KBM-7 (cell line): ENCODE data around the gene IL25.

Experiments
- DNase-seq: peaks from one replicate; pipeline ENCODE4 v3.0.0-alpha.2; 2015
- in situ Hi-C: fragments of 300-500 bp; cut with MboI; formaldehyde crosslinking; loops from 2 replicates; pipeline ENCODE4 v1.14.3; 2020; ENCODE audit warnings: low sequenced_read_pairs, low pct_unique_long_range_greater_than_20kb, mixed read lengths

IL25 gene

DNA sequence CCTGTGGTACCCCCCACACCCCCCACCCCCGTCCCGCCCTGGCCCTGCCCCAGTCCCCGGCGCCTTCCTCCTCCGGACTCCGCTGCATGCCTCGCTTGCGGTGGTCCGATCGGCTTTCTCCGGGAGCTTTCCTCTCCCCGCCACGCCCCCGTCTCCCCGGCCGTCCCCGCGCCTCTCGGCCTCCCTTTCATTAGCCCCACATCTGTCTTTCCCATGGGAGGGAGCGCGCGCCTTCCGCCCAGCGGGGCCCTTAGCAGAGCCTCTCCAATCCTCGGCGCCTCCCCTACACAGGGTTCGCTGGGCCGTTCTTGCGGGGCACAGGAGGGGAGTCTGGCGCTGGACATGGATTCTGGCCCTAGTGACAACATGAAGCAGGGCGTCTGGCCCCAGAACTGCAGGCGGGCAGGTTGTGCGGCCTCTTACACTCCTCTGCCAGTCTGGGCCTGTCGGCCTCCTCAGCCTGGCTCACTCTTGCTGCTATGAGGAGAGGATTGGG lies 6.1 kb upstream of the IL25 start:
- no peak for DNase-seq
- in situ Hi-C loops = no loop called here

DNA sequence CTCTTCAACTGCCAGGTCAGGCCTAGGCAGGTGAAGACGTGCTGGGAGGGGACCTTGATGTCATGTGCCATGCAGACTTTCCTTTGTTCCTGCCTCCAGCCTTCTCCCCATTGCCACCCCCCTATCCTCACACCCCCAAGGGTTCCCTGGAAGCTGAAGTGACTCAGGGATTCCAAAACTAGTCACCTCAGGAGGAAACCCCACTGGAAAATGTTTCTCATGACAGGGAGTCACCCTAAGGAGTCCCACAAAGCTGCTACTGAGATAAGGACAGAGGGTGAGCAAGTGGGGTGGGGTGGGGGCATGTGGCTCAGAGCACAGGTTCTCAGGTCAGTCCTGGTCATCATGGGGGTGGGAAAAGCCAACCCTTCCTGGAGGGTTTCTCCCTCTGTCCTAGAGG lies 2.4 kb upstream of the IL25 start:
- DNase-seq = no peak
- in situ Hi-C loops = no loop called here

DNA sequence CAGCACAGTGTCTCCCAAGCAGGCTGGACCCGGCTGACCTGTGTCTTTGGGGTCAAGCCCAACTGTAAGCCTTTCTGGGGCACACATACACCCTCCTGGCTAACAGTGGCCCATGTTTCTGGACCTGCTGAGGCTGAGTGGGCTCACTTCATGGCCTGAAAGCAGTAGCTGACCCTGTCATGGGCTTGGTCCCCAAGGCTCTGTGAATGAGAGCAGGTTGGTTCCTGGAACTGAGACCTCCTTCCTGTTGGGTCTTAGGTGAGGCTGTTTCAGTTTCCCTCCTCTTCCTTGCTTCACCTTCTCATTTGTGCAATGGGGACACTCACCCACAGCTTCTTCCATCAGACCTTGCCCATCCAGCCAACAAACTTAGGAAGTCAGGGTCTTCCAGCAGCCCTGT lies 744 bp upstream of the IL25 start:
- no peak for DNase-seq
- in situ Hi-C loops = no loop called here

DNA sequence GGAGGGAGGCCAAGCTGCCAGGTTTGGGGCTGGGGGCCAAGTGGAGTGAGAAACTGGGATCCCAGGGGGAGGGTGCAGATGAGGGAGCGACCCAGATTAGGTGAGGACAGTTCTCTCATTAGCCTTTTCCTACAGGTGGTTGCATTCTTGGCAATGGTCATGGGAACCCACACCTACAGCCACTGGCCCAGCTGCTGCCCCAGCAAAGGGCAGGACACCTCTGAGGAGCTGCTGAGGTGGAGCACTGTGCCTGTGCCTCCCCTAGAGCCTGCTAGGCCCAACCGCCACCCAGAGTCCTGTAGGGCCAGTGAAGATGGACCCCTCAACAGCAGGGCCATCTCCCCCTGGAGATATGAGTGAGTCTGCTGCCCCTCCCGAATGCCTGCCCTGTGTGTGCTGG lies 432 bp downstream of the IL25 start:
- DNase-seq = no peak
- in situ Hi-C loops = no loop called here

DNA sequence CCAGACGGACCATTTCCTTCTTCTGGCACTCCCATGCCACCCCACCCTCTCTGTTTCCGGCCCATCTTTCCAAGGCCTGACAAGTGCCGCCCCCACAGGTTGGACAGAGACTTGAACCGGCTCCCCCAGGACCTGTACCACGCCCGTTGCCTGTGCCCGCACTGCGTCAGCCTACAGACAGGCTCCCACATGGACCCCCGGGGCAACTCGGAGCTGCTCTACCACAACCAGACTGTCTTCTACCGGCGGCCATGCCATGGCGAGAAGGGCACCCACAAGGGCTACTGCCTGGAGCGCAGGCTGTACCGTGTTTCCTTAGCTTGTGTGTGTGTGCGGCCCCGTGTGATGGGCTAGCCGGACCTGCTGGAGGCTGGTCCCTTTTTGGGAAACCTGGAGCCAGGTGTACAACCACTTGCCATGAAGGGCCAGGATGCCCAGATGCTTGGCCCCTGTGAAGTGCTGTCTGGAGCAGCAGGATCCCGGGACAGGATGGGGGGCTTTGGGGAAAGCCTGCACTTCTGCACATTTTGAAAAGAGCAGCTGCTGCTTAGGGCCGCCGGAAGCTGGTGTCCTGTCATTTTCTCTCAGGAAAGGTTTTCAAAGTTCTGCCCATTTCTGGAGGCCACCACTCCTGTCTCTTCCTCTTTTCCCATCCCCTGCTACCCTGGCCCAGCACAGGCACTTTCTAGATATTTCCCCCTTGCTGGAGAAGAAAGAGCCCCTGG lies 3.1 kb downstream of the IL25 start:
- no peak for DNase-seq
- in situ Hi-C loops = no loop called here

DNA sequence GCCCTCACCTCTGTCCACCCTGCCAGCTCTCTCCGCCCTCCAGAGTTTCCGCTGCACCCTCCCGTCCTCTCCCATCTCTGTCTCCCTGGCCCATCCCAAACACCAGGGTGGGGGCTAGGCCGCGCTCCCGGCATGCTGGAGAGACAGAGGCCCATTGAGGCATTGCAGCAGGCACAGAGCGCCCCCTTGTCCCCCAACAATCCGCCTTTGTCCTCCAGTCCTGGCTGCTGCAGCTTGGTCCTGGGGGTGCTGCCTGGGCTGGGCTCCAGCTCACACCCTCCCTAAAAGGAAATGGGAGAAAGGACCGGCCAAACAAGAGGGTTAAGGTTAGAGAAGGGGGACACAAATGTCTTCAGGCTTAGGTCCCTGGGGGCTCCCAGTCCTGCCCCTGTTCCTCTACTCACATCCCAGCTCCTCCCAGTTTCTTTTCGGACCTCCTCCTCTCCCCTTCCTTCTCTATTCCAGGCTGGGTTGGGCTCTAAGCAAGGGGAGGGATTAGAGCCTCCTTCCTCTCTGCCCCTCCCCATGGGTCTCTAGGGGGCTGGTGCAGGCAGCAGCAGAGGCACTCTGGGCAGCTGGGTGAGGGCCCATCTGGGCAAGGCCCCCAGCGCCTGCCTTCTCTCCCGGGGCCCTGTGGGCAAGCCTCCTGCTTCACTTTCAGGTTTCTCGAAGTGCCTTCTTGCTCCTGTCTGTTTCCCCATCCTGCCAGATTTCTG lies 4.0 kb downstream of the IL25 start, which contains the start of gene CMTM5:
CMTM5 (plus strand) TSS at position 565 of the 716 bp plus-strand sequence. CDS start 206 bp downstream, outside the sequence.
- in situ Hi-C loops = no loop called here
- peak; percentile 4 for DNase-seq

DNA sequence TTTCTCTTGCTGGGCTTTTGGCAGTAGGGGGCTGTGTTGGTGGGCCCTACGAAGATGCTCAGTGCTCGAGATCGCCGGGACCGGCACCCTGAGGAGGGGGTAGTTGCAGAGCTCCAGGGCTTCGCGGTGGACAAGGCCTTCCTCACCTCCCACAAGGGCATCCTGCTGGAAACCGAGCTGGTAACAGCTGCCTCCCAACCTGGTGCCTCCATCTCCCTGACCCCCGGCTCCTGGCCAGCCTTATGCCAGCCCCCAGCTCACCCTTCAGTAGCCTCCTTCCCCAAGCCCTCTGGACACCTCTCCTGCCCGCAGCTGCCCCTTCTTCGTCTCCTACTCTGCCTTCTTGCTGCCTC lies 4.6 kb downstream of the IL25 start:
- DNase-seq = no peak
- in situ Hi-C loops = no loop called here

DNA sequence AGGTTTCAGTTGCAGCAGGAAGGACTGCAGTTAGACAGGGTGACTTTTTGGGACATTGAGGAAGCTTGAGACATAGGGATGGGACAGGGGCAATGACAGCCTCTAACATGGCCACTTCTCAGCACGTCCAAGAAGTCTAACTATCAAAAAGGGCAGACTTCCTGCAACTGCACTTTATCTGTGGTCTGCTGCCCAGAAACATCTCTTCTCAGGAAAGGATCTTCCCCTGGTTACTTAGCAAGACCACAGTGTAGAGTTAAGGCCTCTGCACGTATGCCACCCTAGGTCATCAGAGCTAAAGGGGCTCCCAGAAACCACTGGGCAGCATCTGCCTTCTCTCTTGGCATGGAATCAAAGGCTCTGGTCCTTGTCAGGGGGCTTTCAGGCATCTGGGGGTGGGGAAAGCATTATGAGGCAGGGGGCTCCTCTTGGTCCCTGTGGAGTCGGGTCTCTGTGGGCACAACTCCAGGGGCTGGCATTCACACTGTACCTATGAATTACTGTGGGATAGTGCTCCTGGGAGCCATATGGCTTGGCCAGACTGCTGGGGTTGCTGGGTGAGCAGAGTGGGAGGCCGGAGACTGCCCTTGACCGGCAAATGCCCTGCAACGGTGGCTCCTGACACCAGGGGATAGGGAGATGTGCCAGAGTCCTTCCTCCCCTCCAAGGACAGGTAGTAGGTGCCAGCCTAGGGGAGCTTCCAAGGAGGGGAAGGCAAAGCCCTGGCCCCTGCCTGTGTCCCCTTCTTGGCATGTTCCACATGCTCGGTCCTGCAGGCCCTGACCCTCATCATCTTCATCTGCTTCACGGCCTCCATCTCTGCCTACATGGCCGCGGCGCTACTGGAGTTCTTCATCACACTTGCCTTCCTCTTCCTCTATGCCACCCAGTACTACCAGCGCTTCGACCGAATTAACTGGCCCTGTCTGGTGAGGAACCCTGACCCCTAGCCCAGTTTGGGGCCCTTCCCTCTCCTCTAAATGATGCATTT lies 5.3 kb downstream of the IL25 start:
- DNase-seq = no peak
- in situ Hi-C loops = no loop called here

DNA sequence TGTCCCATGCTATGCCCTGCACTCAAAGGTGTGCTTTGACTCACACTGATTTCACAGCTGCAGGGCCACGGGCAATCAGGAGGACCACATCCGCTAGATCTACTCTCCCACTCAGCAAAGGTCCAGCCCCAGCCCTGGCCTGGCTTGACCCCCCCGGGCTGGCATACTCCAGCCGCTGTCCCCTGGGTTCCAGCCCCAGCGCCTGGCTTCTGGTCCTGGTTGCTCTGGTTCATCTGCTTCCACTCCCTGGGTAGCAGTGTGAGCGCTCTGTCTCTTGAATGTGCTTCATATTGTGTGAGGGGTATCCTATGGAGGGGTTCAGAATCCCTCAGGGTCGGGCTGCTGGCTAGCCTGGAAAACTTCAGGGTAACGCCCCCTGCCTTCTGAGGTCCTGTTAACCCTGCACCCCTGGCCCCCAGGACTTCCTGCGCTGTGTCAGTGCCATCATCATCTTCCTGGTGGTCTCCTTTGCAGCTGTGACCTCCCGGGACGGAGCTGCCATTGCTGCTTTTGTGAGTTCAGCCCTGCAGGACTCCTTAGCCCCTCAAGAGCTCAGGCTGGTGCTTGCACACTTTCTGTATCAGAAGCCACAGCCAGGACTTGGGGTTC lies 6.1 kb downstream of the IL25 start:
- DNase-seq = no peak
- in situ Hi-C loops = no loop called here

DNA sequence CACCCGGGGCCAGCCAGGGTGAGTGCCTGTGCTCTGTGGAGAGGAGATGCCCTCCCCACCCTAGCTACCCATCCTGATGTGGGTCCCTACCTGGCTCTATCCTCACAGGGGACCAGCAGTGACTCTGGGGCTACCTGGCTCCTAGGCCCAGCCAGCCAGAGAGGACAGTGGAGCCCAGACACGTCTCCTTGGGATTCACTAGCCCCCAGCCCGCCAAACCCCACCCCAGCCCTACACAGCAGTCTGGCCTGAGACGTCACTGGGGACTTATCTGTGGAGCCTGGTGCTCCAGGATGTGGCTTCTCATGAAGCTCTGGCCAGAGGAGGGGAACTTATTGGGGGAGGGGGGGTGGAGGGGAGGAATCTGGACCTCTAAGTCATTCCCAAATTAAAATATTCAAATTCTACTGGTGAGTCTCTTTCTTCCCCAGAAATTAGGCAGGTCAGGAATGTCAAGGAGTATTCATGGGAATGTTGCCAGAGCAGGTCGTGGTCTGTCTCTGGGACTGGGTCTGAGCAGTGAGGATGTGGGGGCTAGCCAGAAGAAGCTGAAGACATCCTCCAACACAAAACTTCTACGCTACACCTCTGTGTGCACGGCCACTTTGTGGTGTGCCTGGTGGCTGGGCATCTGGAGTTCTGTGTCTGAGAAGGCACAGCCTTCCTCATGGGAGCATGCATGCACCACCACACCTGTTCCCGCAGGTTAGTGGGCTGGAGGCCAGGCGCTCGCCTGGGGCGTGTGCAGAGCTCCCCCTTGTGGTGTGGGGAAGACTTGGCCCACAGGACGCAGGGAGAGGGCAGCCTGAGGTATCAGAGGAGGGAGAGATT lies 7.0 kb downstream of the IL25 start:
- peak; percentile 51 for DNase-seq
- in situ Hi-C loops = no loop called here

DNA sequence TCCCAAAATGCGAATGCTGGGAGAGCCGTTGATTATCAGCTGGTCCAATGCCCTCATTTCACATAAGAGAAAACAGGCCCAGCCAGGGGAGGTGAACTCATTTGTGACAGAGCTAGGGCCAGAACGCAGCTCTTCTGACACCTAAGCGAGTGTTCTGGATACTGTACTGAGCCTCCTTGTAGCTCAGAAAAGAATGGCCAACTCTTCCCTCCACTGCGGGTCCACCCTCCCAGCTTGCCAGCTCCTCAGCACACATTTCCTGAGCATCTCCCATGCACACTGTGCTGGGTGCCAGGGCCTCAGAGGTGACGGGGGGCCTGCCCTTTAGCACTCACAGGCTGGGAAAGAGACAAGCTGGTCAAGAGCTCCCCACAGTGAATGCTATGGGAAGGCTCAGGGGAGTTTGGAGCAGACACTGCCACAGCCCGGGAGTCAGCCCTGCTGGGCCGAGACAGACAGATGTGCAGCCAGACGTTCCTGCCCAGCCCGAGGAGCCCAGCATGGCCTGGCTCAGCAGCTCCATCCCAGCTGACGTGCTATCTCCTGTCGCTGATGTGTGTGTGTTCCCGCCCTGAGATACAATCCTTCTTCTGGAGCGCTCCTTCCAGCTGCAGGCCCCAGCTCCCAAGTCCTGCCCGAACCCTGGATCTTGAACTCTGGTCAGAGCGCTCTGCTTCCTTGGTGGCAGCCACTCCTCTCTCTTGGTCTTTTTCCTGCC lies 7.7 kb downstream of the IL25 start:
- in situ Hi-C loops = no loop called here
- DNase-seq = no peak

DNA sequence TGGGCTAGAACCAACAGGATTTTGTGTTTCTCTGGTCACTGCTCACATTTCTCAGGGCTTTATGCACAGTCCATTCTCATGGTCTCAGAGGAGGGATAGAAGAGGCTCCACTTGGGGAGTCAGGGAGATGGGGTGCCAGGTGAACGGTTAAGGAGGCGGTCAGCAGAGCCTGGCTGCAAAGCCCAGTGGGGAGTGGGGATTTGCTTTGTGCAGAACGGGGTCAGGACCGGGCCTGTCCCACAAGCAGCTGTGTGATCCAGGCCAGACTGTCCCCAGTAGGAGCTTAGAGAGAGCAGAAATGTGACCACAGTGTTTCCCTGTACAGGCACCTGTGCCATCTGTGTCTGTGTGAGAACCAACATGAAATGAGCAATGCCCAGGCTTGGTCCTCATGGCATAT lies 8.4 kb downstream of the IL25 start:
- DNase-seq = no peak
- in situ Hi-C loops = no loop called here

DNA sequence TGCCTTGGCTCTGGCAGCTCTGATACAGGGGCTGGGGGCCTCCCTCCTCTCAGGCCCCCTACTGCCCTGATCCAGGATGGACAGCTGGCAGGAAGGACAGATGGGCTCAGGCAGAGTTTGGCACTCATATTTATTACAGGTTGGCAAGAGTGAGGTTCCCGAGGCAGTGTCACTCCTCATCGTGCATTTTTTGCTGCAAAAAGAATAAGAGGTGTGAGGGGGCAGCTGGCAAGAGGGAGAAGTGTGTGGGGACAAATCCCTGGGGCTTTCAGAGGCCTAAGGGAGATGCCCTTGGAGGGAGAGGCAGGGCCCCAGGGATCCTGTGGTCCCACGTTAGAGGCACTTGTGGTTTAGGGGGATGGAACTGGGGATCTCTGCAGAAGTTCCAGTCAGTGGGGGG lies 9.3 kb downstream of the IL25 start:
- DNase-seq = no peak
- in situ Hi-C loops = no loop called here

DNA sequence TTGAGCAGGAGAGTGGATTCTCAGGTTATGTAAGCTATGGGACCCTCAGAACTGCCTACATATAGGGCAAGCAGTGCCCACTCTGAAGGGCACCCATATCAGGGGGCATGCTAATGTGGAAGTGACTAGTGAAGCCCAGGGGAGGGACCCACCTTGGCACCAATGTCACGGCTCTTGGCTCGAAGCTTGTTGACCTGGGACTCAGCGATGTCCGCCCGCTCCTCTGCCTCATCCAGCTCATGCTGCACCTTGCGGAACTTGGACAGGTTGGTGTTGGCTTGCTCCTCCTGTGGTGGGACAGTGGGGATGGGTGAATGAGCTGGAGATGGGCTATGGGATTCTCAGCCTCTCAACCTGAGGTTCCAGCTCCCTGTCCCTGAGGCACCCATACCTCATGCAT lies 9.7 kb downstream of the IL25 start:
- in situ Hi-C loops = no loop called here
- no peak for DNase-seq

DNA sequence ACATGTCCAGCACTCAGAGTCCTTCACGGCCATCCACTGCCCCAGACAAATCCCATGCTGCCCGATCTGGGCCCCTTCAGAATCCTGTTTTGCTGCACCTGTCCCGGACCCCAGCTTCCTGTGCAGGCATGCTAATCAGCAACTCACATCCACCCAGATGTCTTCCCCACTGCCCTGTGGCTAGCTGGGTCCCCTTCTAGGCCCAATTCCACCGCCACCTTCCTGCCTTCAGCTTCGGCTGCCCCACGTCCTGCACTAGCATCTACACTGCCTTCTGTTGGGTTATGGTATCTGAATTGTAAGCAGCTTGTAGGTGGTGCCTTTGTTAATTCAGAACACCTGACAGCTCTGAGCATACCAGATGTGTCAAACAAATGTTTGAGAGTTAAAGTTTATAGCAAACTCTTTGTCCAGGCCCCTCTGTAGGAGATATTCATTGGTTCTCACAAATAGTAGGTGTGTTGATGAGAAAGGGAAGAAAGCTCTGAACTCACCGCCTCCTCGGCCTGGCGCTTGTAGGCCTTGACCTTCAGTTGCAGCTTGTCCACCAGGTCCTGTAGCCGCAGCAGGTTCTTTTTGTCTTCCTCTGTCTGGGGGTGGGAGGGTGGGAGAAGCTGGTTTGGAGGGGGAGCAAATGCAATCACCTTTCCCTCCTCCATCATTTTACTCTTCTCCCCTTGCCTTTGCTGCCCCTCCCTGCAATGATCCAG lies 10.3 kb downstream of the IL25 start:
- no peak for DNase-seq
- in situ Hi-C loops = no loop called here

DNA sequence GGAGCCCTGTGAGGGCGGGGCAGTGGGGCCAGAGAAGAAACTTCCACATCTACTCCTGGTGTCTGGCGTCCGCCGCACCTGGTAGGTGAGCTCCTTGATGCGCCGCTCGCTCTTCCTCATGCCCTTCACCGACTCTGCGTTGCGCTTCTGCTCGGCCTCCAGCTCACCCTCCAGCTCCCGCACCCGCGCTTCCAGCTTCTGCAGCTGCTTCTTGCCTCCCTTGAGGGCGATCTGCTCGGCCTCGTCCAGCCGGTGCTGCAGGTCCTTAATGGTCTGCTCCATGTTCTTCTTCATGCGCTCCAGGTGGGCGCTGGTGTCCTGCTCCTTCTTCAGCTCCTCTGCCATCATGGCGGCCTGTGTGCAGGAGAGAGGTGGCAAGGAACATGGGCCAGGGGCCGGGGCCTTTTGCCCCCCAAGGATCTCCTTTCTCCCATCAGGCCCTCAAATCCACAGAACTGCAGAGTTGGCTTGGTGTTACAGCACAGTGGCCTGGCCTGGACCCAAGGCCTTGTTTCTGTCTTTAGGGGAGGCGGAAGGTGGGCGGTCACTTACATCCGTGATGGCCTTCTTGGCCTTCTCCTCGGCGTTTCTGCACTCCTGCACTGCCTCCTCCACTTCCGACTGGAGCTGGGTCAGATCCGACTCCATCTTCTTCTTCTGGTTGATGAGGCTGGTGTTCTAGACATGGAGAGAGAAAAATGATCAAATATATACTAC lies 11.9 kb downstream of the IL25 start:
- DNase-seq = no peak
- in situ Hi-C loops = no loop called here

DNA sequence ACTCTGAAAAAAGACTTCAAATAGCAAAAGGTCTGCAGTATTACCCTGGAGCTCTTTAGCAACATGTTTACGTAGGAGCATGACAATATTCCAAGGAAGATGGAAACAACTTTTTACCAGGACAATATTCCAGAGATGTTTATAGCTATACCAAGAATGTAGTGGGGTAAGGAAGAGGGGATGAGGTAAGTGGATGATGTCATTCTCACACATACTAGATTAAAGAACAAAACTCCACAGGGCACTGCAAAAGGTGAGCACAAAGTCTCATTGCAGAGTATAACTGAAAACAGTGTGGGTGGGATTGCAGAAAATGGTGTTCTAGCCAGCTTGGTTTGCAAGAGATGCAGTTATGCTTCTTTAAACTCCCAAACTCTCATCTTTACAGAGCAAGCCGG lies 12.6 kb downstream of the IL25 start:
- in situ Hi-C loops = no loop called here
- no peak for DNase-seq
